Measurements from ENCODE around the gene MYH9. TPM values are rescaled to one million over a fixed set of nuclear protein-coding genes. Genes with fewer than 3 reads are reported as not detected.

MYH9 gene
- polyA plus RNA-seq, 1 donor from 2014 or later, result 7.1 TPM

GRCh38 chr22:36397131-36398093 lies 9.6 kb upstream of the MYH9 start:
- Histone ChIP-seq H3K27ac (ENCODE audit: low read length) (no peak overlapping the region), H3K27me3 (ENCODE audit: insufficient read depth, low read depth, low read length) (no peaks in the 10 kb centered on the region), H3K36me3 (ENCODE audit: insufficient read depth, low read length) (no peaks in the 10 kb centered on the region), H4K20me1 (ENCODE audit: insufficient read depth) (no peaks in the 10 kb centered on the region), H3K9me3 (ENCODE audit: low read length) (no peaks in the 10 kb centered on the region), H3K9ac (ENCODE audit: low read length) (no peak overlapping the region), H3K4me2 (ENCODE audit: low read length) (no peak overlapping the region), H3K79me2 (replicated peaks; ENCODE audit: insufficient read depth, low read length) (no peaks in the 10 kb centered on the region), H3K4me3 (ENCODE audit: low read length) (no peak overlapping the region), H3F3A (ENCODE audit: insufficient read depth, low read length, poor library complexity, severe bottlenecking) (no peaks in the 10 kb centered on the region), H3K9me2 (ENCODE audit: insufficient read depth, low read length) (no peaks in the 10 kb centered on the region), H2AFZ (ENCODE audit: low read depth, low read length) (no peak overlapping the region)
- no peak for TF ChIP-seq REST (IDR thresholded peaks at IDR 0.05; ENCODE audit: borderline replicate concordance)

- no peaks in the 10 kb centered on the region for H3K9me3 ChIP-seq (ENCODE audit: low read length)
These were observed 8.1 kb upstream of the MYH9 start for GRCh38 chr22:36395915-36396314.

More at GRCh38 chr22:36395915-36396314, 8.1 kb upstream of the MYH9 start:
- no peaks in the 10 kb centered on the region for H3F3A ChIP-seq (ENCODE audit: insufficient read depth, low read length, poor library complexity, severe bottlenecking)
- no peaks in the 10 kb centered on the region for H3K36me3 ChIP-seq (ENCODE audit: insufficient read depth, low read length)
- no peak overlapping the region for H2AFZ ChIP-seq (ENCODE audit: low read depth, low read length)
- H3K9me2 ChIP-seq (ENCODE audit: insufficient read depth, low read length), result no peaks in the 10 kb centered on the region
- no peaks in the 10 kb centered on the region for H4K20me1 ChIP-seq (ENCODE audit: insufficient read depth)
- no peak overlapping the region for H3K27ac ChIP-seq (ENCODE audit: low read length)
- no peaks in the 10 kb centered on the region for H3K79me2 ChIP-seq (replicated peaks; ENCODE audit: insufficient read depth, low read length)
- H3K27me3 ChIP-seq (ENCODE audit: insufficient read depth, low read depth, low read length), result no peaks in the 10 kb centered on the region
- no peak overlapping the region for H3K9ac ChIP-seq (ENCODE audit: low read length)
- no peak overlapping the region for H3K4me3 ChIP-seq (ENCODE audit: low read length)
- TF ChIP-seq MXI1 (conservative IDR thresholded peaks at IDR 0.05; ENCODE audit: poor library complexity, severe bottlenecking) (no peak), REST (IDR thresholded peaks at IDR 0.05; ENCODE audit: borderline replicate concordance) (no peak), SMC3 (conservative IDR thresholded peaks at IDR 0.05; ENCODE audit: poor library complexity) (no peak), RAD21 (conservative IDR thresholded peaks at IDR 0.05) (no peak), CTCF (IDR thresholded peaks at IDR 0.05; ENCODE audit: poor library complexity, severe bottlenecking) (no peak), TAF1 (IDR thresholded peaks at IDR 0.05; ENCODE audit: low read depth) (no peak), EP300 (conservative IDR thresholded peaks at IDR 0.05; ENCODE audit: poor library complexity, severe bottlenecking) (no peak), EZH2 (IDR thresholded peaks at IDR 0.05; ENCODE audit: borderline replicate concordance, insufficient read depth, low read length, poor library complexity, severe bottlenecking) (no peak), POLR2AphosphoS5 (IDR thresholded peaks at IDR 0.05) (no peak)
- no peak overlapping the region for H3K4me2 ChIP-seq (ENCODE audit: low read length)
